Endothelial cell of umbilical vein (primary cell): ENCODE results near the gene PSKH1.

Experiments used
- CTCF ChIP-seq, 2 donors: IDR thresholded peaks; 1 replicate in 1 of 2; 2 replicates in 1 of 2; pipeline ENCODE4 v1.5.1; 2011; ENCODE audit warnings: low read length in 2 of 2, mild to moderate bottlenecking in 2 of 2, moderate library complexity in 2 of 2, control low read depth in 1 of 2, inconsistent platforms in 1 of 2, low read depth in 1 of 2; ENCODE audit not compliant: insufficient read depth in 1 of 2; ENCODE audit errors: extremely low read depth in 1 of 2
- EZH2 ChIP-seq: IDR thresholded peaks from 2 replicates; pipeline ENCODE4 v1.6.1; 2012; ENCODE audit warnings: borderline replicate concordance, low read depth, mild to moderate bottlenecking, moderate library complexity, low read length, inconsistent platforms; ENCODE audit not compliant: severe bottlenecking
- POLR2A ChIP-seq: IDR thresholded peaks from 2 replicates; pipeline ENCODE4 v1.6.1; 2012; ENCODE audit warnings: low read depth, mild to moderate bottlenecking, control low read depth, low read length
- POLR2AphosphoS5 ChIP-seq: IDR thresholded peaks from 2 replicates; pipeline ENCODE4 v1.6.1; 2012; ENCODE audit warnings: low read depth, mild to moderate bottlenecking, control low read depth, low read length, moderate library complexity; ENCODE audit not compliant: insufficient read depth

DNA sequence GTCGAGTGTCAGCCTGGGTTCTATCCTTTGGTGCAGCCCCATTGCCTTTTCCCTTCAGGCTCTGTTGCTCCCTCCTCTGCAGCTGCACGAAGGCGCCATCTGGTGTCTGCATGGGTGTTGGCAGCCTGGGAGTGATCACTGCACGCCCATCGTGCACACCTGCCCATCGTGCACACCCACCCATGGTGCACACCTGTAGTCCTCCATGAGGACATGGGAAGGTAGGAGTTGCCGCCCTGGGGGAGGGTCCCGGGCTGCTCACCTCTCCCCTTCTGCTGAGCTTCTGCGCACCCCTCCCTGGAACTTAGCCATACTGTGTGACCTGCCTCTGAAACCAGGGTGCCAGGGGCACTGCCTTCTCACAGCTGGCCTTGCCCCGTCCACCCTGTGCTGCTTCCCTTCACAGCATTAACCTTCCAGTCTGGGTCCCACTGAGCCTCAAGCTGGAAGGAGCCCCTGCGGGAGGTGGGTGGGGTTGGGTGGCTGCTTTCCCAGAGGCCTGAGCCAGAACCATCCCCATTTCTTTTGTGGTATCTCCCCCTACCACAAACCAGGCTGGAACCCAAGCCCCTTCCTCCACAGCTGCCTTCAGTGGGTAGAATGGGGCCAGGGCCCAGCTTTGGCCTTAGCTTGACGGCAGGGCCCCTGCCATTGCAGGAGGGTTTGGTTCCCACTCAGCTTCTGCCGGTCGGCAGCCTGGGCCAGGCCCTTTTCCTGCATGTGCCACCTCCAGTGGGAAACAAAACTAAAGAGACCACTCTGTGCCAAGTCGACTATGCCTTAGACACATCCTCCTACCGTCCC lies 35.7 kb downstream of the PSKH1 start:
- TF ChIP-seq POLR2A (no peak), CTCF (IDR thresholded peaks at IDR 0.05; ENCODE audit: extremely low read depth in 1 of 2, insufficient read depth in 1 of 2, low read depth in 1 of 2, low read length in 2 of 2) (peak; percentile 87 to 93), POLR2AphosphoS5 (no peak), EZH2 (no peak)
